ENCODE data around the gene CDK5R1. TPM values are rescaled to one million over a fixed set of nuclear protein-coding genes. Genes with fewer than 3 reads are reported as not detected.
A peak's percentile ranks its signal among the peaks of the same experiment; 100 is the strongest.

CDK5R1 gene
- total RNA-seq, 2 experiments from 2014 or later, result 5.8 to 6.5 TPM

- H3K36me3 Mint-ChIP-seq (ENCODE audit: low read depth), result no peaks in the 10 kb centered on the region
- DNase-seq (no peak), ATAC-seq (peak; percentile 48)
- H3K27me3 Mint-ChIP-seq (ENCODE audit: low read depth), result peaks cover 3% of the 10 kb centered on the region
- no peaks in the 10 kb centered on the region for H3K9me3 Mint-ChIP-seq (ENCODE audit: insufficient read depth)
- ChIA-PET POLR2A (no interaction called here), CTCF (interaction anchor here (0.7 to 4.5 kb wide), 3 partner anchors 11 to 84 kb away, joined by 3 to 13 read pairs (median 6); partner anchors contain the start of gene PSMD11)
- peaks cover 47% of the 10 kb centered on the region for H3K4me1 Mint-ChIP-seq (ENCODE audit: low read depth)
- H3K4me3 Mint-ChIP-seq, result no peak overlapping the region
- peak overlapping the region; percentile 14 for H3K27ac Mint-ChIP-seq
Measured at GRCh38 chr17:32528825-32529224, 42.0 kb downstream of the CDK5R1 start.

- peaks cover 3% of the 10 kb centered on the region for H3K27me3 Mint-ChIP-seq (ENCODE audit: low read depth)
- ATAC-seq, result no peak
- no peak overlapping the region for H3K4me3 Mint-ChIP-seq
- ChIA-PET CTCF (interaction anchor here (1.8 to 4.5 kb wide), 2 partner anchors 46 to 85 kb away, joined by 6 to 13 read pairs; partner anchors contain the start of gene PSMD11), POLR2A (no interaction called here)
- peak overlapping the region; percentile 21 for H3K27ac Mint-ChIP-seq
- DNase-seq, result no peak
- no peaks in the 10 kb centered on the region for H3K9me3 Mint-ChIP-seq (ENCODE audit: insufficient read depth)
- no peaks in the 10 kb centered on the region for H3K36me3 Mint-ChIP-seq (ENCODE audit: low read depth)
- peaks cover 42% of the 10 kb centered on the region for H3K4me1 Mint-ChIP-seq (ENCODE audit: low read depth)
Measured at GRCh38 chr17:32529604-32530003, 42.8 kb downstream of the CDK5R1 start.

- Mint-ChIP-seq H3K4me3 (no peak overlapping the region), H3K9me3 (ENCODE audit: insufficient read depth) (no peaks in the 10 kb centered on the region), H3K4me1 (ENCODE audit: low read depth) (peaks cover 17% of the 10 kb centered on the region), H3K27ac (no peak overlapping the region), H3K27me3 (ENCODE audit: low read depth) (peaks cover 3% of the 10 kb centered on the region), H3K36me3 (ENCODE audit: low read depth) (no peaks in the 10 kb centered on the region)
- ATAC-seq, result no peak
- no peak for DNase-seq
- ChIA-PET POLR2A (interaction anchor here (1.1 kb wide), 1 partner anchor 30 kb away, joined by 3 read pairs; no protein-coding TSS in a partner anchor), CTCF (interaction anchor here (0.9 to 1.7 kb wide), 5 partner anchors 13 to 71 kb away, joined by 3 to 5 read pairs (median 4); no protein-coding TSS in a partner anchor)
Measured at GRCh38 chr17:32533296-32533695, 46.5 kb downstream of the CDK5R1 start.

- ChIA-PET CTCF (interaction anchor here (0.7 kb wide), 1 partner anchor 122 kb away, joined by 3 read pairs; no protein-coding TSS in a partner anchor), POLR2A (no interaction called here)
- H3K4me3 Mint-ChIP-seq, result no peak overlapping the region
- no peaks in the 10 kb centered on the region for H3K9me3 Mint-ChIP-seq (ENCODE audit: insufficient read depth)
- peaks cover 3% of the 10 kb centered on the region for H3K27me3 Mint-ChIP-seq (ENCODE audit: low read depth)
- no peaks in the 10 kb centered on the region for H3K36me3 Mint-ChIP-seq (ENCODE audit: low read depth)
- peaks cover 6% of the 10 kb centered on the region for H3K4me1 Mint-ChIP-seq (ENCODE audit: low read depth)
- DNase-seq, result no peak
- ATAC-seq, result no peak
- no peak overlapping the region for H3K27ac Mint-ChIP-seq
Measured at GRCh38 chr17:32536736-32537643, 50.2 kb downstream of the CDK5R1 start.

Other genes starting within 250 kb of the CDK5R1 start
- gene RHBDL3, start 221.2 kb upstream of the CDK5R1 start, total RNA-seq, result 1 to 10 TPM in 1 of 2 experiments, under 1 TPM in 1; 0.82 to 1.0 TPM
- 10 to 100 TPM; 29.0 to 34.0 TPM for gene C17orf75, start 144.8 kb upstream of the CDK5R1 start, total RNA-seq
- 100 to 1,000 TPM; 250 to 263 TPM for gene ZNF207, start 136.8 kb upstream of the CDK5R1 start, total RNA-seq
- 100 to 1,000 TPM; 100 to 104 TPM for gene PSMD11, start 42.5 kb upstream of the CDK5R1 start, total RNA-seq